GM19025 (cell line): Measurements from ENCODE around the gene STK10.

ENCODE experiments used
- ATAC-seq: cut with Tn5 transposase; IDR thresholded peaks from one replicate; pipeline ENCODE4 v1.9.1; 2021; ENCODE audit warnings: mild to moderate bottlenecking, low read depth, moderate library complexity; ENCODE audit not compliant: unreplicated experiment

Gene STK10

DNA sequence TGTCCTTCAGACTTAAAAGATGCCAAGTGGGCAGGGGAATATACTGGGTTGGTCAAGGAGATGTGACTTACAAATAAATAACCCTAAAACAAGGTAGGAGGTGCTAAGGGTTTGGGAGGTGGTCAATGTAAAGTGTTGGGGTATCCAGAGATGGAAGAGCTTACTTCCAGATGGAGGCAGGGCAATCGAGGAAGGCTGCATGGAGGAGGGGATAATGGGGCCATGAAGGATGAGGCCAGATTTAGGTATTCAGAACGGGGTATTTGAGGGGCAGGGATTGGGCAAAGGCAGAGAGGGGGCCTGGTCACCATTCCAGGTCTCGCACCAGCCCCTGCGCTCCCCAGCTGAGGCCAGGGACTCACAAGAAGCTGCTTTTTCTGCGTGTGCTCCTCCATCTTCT, 123.7 kb downstream of the STK10 start:
- ATAC-seq: no peak

GRCh38 chr5:172063463-172064235, 124.4 kb downstream of the STK10 start:
- no peak for ATAC-seq

- no peak for ATAC-seq
Observed at GRCh38 chr5:172059661-172060100, 128.3 kb downstream of the STK10 start.

DNA sequence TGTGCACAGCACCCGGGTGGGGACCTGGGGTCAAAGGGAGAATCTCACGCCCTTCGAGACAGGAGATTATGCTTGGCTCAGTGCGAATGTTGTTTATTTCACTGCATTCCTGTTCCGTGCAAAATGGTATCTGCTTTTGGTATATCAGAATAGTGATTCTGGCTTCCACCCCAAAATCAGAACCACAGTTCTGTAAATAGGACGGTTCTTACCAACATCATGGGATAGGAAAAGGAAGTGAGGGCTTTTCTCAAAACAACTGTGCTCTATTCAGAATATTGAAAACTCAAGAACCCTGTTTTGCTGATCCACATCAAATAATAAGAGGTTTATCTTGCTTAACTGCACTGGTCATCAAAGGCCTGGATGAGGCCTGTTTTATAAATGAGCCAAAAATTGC, 129.9 kb downstream of the STK10 start:
- no peak for ATAC-seq

GRCh38 chr5:172055996-172056395, 132.0 kb downstream of the STK10 start:
- ATAC-seq: no peak

- no peak for ATAC-seq
Observed at GRCh38 chr5:172055421-172055820, 132.6 kb downstream of the STK10 start.

GRCh38 chr5:172054611-172055153, 133.3 kb downstream of the STK10 start:
- no peak for ATAC-seq

GRCh38 chr5:172052450-172053236, 135.4 kb downstream of the STK10 start:
- ATAC-seq: no peak

- no peak for ATAC-seq
Observed at GRCh38 chr5:172051643-172052339, 136.2 kb downstream of the STK10 start.

GRCh38 chr5:172050080-172050479, 137.9 kb downstream of the STK10 start:
- no peak for ATAC-seq

GRCh38 chr5:172049226-172049796, 138.7 kb downstream of the STK10 start:
- no peak for ATAC-seq

GRCh38 chr5:172048539-172049101, 139.4 kb downstream of the STK10 start:
- ATAC-seq: no peak

GRCh38 chr5:172048170-172048422, 139.9 kb downstream of the STK10 start:
- ATAC-seq: no peak

DNA sequence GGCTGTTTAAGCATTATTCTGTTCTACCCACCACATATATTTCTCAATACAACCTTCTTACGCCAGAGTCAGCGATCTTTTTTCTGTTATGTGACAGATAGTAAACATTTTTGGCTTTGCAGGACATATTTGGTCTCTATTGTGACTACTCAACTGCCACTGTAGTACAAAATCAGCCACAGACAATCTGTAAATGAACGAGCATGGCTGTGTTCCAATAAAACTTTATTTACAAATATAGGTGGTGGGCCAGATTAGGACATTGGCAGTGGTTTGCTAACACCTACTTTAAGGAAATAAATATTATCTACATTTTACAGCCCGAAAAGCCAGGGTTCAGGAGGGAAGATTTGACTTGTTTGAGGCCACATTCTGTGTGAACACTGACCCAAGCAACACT, 141.4 kb downstream of the STK10 start:
- ATAC-seq: no peak

GRCh38 chr5:172045315-172045632, 142.8 kb downstream of the STK10 start:
- no peak for ATAC-seq

DNA sequence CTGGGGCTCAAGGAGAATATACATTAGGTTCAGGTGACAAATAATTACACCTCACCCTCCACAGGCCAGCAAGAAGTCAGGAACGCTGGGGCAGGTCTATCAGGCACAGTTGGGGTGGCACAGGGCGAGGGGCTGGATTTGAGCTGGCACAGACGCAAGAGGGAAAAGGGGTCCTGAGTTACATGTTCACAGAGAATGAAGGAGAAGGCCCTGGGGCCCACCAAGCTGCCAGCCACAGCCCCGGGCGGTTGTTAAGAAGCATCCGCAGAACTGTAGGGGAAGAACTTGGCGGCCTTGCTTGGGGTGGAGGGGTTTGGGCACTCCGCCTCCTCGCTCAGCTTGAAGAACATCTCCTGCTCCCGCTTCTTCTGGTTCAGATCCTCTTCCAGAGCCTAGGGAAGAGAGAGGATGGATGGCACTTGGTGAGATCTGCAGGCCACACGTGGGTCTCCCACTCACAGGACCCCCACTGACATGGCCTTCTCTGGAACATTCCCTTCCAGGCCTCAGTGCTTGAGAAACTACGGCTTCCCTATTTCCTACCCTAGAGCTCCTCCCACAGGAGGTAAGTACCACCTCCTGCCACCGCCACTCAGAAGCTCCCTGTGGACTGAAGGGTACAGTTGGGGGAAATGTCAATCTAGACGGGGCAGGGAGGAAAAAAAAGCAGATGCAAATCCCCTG, 143.3 kb downstream of the STK10 start:
- no peak for ATAC-seq

DNA sequence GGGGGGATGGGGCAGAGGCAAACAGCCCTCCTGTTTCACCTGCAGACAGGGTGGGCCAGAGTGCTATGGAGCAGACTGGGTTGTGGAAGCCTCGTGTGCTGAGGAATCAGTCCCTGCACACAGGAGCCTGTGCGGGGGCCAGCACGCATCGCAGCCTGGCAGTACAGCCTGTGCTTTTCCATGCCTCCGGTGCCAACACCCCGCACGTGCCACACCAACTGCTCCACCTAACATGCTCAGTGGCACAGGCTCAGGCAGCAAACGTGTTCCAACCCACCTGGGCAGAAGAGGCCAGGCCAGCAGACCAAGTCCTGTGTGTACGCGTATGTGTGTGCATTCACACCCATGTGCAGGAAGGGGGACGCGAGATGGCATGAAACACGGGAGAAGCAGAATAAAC, 144.2 kb downstream of the STK10 start:
- no peak for ATAC-seq

DNA sequence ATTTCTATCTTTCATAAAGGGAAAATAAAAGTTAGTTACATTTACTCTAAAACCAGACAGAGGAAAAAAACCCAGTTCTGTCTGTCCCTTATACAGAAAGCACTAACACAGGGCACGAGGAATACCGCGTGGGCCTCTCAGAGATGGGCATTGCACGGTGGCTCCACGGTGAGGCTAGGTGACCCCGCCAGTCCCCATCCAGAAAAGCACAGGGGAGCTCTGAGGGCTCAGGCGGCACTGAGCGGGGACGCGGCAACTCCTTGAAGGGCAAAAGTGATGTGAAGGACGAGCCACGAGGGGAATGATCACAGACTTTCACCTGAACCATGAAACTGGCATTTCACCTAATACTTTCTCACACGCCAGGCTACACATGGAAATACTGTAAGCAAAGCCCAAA, 145.8 kb downstream of the STK10 start:
- ATAC-seq: no peak

- ATAC-seq: no peak
Observed at GRCh38 chr5:172038167-172038566, 149.9 kb downstream of the STK10 start.

- ATAC-seq: peak; percentile 74
Observed at GRCh38 chr5:172035049-172035448, 153.0 kb downstream of the STK10 start.
